OCI-LY1 (cell line): ENCODE results near the gene PTPRE.

ENCODE experiments used
- H2AFZ ChIP-seq: fragments of 200-600 bp; sonication (generic), shearing (Covaris generic); 2 replicates; pipeline ENCODE4 v1.6.0; 2014; ENCODE audit warnings: antibody characterized with exemption, mild to moderate bottlenecking, low read length
- H3F3A ChIP-seq: fragments of 200-600 bp; sonication (generic), shearing (Covaris generic); 2 replicates; pipeline ENCODE4 v1.6.0; 2014; ENCODE audit warnings: mild to moderate bottlenecking, antibody characterized with exemption, low read length, moderate library complexity; ENCODE audit not compliant: insufficient read depth
- H3K27ac ChIP-seq: fragments of 200-600 bp; sonication (generic); 2 replicates; pipeline ENCODE4 v1.5.1; 2014; ENCODE audit warnings: low read length, mixed run types, mild to moderate bottlenecking, low read depth; ENCODE audit not compliant: poor library complexity, severe bottlenecking
- H3K27me3 ChIP-seq: fragments of 200-600 bp; sonication (generic); 2 replicates; pipeline ENCODE4 v1.6.0; 2014; ENCODE audit warnings: antibody characterized with exemption, mild to moderate bottlenecking, low read length, moderate library complexity; ENCODE audit not compliant: insufficient read depth
- H3K36me3 ChIP-seq: fragments of 200-600 bp; sonication (generic); 2 replicates; pipeline ENCODE4 v1.6.1; 2014; ENCODE audit warnings: mild to moderate bottlenecking, antibody characterized with exemption, low read length, moderate library complexity, mixed read lengths; ENCODE audit not compliant: insufficient read depth
- H3K4me1 ChIP-seq: fragments of 200-600 bp; sonication (generic); 2 replicates; pipeline ENCODE4 v1.5.1; 2014; ENCODE audit warnings: mild to moderate bottlenecking, low read length, moderate library complexity; ENCODE audit not compliant: insufficient read depth, severe bottlenecking
- H3K4me2 ChIP-seq: fragments of 200-600 bp; sonication (generic), shearing (Covaris generic); 2 replicates; pipeline ENCODE4 v1.6.1; 2014; ENCODE audit warnings: low read length
- H3K4me3 ChIP-seq: fragments of 200-600 bp; sonication (generic); 2 replicates; pipeline ENCODE4 v1.5.1; 2014; ENCODE audit warnings: low read length, low read depth, mild to moderate bottlenecking, mixed read lengths; ENCODE audit not compliant: poor library complexity, severe bottlenecking
- H3K79me2 ChIP-seq: fragments of 200-600 bp; shearing (Covaris generic); 2 replicates; pipeline ENCODE4 v1.6.1; 2016; ENCODE audit warnings: mixed run types, low read length, mixed read lengths; ENCODE audit not compliant: insufficient read depth
- H3K9ac ChIP-seq: fragments of 200-600 bp; sonication (generic), shearing (Covaris generic); 2 replicates; pipeline ENCODE4 v1.6.1; 2014; ENCODE audit warnings: mild to moderate bottlenecking, low read length, mixed read lengths
- H3K9me2 ChIP-seq: fragments of 200-600 bp; sonication (generic), shearing (Covaris generic); 2 replicates; pipeline ENCODE4 v1.6.1; 2014; ENCODE audit warnings: low read depth, mild to moderate bottlenecking, low read length, mixed read lengths
- H3K9me3 ChIP-seq: fragments of 200-600 bp; shearing (Covaris generic); 2 replicates; pipeline ENCODE4 v1.6.1; 2014; ENCODE audit warnings: low read length, mixed read lengths
- H4K20me1 ChIP-seq: fragments of 200-600 bp; sonication (generic), shearing (Covaris generic); 2 replicates; pipeline ENCODE4 v1.6.0; 2016; ENCODE audit warnings: mild to moderate bottlenecking, low read length; ENCODE audit not compliant: insufficient read depth
- CTCF ChIP-seq: fragments of 200-600 bp; sonication (generic), shearing (Covaris generic); IDR thresholded peaks from 2 replicates; pipeline ENCODE4 v1.5.1; 2017; ENCODE audit warnings: mild to moderate bottlenecking, antibody characterized with exemption, low read length, moderate library complexity, mixed read lengths
- EZH2 ChIP-seq: fragments of 200-600 bp; sonication (generic), shearing (Covaris generic); IDR thresholded peaks from 2 replicates; pipeline ENCODE4 v1.8.0; 2017; ENCODE audit warnings: borderline replicate concordance, mixed run types, mild to moderate bottlenecking, antibody characterized with exemption, low read length, moderate library complexity, mixed read lengths

Gene PTPRE

DNA sequence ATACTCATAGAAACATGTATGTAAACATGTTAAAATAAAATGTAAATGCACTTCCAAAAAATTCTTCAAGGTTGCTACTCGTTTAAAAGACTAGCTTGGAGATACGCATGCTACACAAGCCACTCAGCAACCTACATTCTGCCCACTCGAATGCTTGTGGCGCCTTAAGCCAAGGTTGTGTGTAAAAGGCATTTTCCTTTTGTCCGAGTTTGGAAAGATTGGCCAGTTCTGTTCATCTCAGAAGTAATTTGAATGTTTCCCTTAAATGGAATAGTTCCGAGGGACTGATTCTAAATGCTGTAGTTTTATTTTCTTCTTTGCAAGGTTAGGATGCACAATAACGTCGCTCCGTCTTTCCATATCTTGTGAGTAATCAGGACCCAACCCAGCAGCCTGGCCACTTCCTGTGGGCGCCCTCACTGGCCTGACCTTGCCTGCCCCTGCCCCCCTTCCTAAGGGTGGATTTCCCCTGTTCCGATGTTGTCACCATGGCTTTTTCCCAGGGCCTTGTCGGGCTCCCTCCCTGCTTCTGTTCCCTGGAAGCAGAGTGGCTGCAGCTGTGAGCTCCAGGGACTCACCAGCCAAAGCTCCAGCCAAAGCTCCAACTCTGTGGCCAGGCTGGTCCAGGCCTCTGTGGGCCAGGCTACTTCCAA lies 70.6 kb downstream of the PTPRE start:
- Histone ChIP-seq H3K9ac (no peak overlapping the region), H2AFZ (no peak overlapping the region), H3K27me3 (no peaks in the 10 kb centered on the region; the same call in 1 of the 2 replicates), H3K36me3 (no peaks in the 10 kb centered on the region), H3K4me3 (no peak overlapping the region), H3K4me1 (no peaks in the 10 kb centered on the region), H3F3A (no peaks in the 10 kb centered on the region), H3K4me2 (no peak overlapping the region), H4K20me1 (no peaks in the 10 kb centered on the region), H3K9me2 (no peaks in the 10 kb centered on the region), H3K79me2 (no peaks in the 10 kb centered on the region), H3K27ac (no peak overlapping the region), H3K9me3 (0 out of 2 replicates have a peak, but pooled peaks cover 4% of the 10 kb centered on the region)
- TF ChIP-seq EZH2 (no peak), CTCF (no peak)

DNA sequence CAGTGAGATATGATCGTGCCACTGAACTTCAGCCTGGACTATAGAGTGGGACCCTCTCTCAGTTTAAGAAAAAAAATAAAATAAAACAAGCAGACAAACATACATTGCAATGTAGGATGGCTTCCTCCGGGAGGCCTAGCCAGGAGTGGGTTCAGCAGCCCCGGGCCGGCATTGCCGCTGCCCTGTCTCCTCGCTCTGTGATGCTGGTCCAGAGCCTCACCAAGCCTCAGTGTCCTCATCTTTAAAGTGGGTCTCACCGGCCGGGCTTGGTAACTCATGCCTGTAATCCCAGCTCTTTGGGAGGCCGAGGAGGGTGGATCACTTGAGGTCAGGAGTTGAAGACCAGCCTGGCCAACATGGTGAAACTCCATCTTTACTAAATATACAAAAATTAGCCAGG lies 71.6 kb downstream of the PTPRE start:
- 0 out of 2 replicates have a peak, but pooled peaks cover 4% of the 10 kb centered on the region for H3K9me3 ChIP-seq
- H3K9ac ChIP-seq, result no peak overlapping the region
- H3F3A ChIP-seq, result no peaks in the 10 kb centered on the region
- H3K27me3 ChIP-seq, result no peaks in the 10 kb centered on the region; the same call in 1 of the 2 replicates
- no peaks in the 10 kb centered on the region for H3K4me1 ChIP-seq
- no peak overlapping the region for H3K27ac ChIP-seq
- no peak for TF ChIP-seq CTCF
- TF ChIP-seq EZH2, result no peak
- no peaks in the 10 kb centered on the region for H3K36me3 ChIP-seq
- no peak overlapping the region for H3K4me2 ChIP-seq
- no peaks in the 10 kb centered on the region for H3K9me2 ChIP-seq
- no peaks in the 10 kb centered on the region for H4K20me1 ChIP-seq
- H2AFZ ChIP-seq, result no peak overlapping the region
- H3K4me3 ChIP-seq, result no peak overlapping the region
- H3K79me2 ChIP-seq, result no peaks in the 10 kb centered on the region

- Histone ChIP-seq H3K9ac (no peak overlapping the region), H3K9me2 (no peaks in the 10 kb centered on the region), H4K20me1 (no peaks in the 10 kb centered on the region), H3F3A (no peaks in the 10 kb centered on the region), H3K27me3 (no peaks in the 10 kb centered on the region; the same call in 1 of the 2 replicates), H3K4me3 (no peak overlapping the region), H3K9me3 (0 out of 2 replicates have a peak, but pooled peaks cover 4% of the 10 kb centered on the region), H3K36me3 (no peaks in the 10 kb centered on the region), H3K27ac (no peak overlapping the region), H2AFZ (no peak overlapping the region), H3K79me2 (no peaks in the 10 kb centered on the region), H3K4me1 (no peaks in the 10 kb centered on the region), H3K4me2 (no peak overlapping the region)
- TF ChIP-seq CTCF, result no peak
- TF ChIP-seq EZH2, result no peak
Observed at GRCh38 chr10:127979045-127979444, 72.1 kb downstream of the PTPRE start.
